HG03196 (cell line): ENCODE results near the gene RPL11.
A peak's percentile ranks its signal among the peaks of the same experiment; 100 is the strongest.
"Not testable (repeated sequence)": the region's sequence is repeated elsewhere in the genome, so short reads cannot be mapped to it uniquely, and the experiment has no call there.

ENCODE experiments used
- ATAC-seq: cut with Tn5 transposase; IDR thresholded peaks from one replicate; pipeline ENCODE4 v1.9.1; 2021; ENCODE audit not compliant: unreplicated experiment

RPL11 gene

DNA sequence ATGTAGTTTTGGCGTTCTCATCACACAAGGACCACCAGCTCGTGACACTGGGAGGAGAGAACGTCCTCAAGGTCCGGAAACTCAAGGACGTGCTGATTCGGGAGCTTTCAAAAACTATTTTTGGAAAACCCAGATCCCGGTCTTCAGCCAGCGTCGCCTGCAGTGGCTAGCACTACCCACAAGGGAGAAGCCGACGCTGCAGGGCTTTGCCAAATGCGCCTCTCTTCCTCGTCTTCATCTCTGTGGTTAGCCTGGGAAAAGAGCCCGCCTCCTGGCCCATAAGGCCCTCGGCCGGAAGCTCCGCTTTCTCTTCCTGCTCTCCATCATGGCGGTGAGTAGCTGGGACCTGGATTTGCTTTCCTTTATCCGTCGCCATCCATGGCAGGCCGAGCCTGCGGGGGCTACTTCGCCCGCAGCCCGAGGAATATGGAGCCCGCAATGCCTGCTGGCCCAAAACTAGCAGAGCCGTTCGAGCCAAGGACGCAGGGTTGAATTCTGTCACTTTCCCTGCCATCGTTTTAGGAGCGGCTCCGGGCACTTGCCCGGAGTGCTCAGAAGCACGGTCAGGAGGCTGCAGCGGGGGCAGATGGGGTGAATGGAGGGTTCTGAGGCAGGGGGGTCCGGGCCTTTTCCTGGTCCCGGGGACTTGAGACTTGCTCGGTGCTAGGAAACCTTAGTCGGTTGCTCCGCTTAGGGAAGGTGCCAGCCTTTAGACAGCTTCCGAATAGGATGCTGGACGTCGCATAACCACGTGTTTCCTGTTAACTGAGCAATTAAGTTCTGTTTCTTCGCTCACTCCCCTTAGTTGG, at the start of gene RPL11:
TSS of gene RPL11 (plus strand) at position 308 of the 809 bp plus-strand sequence. CDS start at position 326, 18 bp downstream.
- ATAC-seq, result peak; percentile 88

DNA sequence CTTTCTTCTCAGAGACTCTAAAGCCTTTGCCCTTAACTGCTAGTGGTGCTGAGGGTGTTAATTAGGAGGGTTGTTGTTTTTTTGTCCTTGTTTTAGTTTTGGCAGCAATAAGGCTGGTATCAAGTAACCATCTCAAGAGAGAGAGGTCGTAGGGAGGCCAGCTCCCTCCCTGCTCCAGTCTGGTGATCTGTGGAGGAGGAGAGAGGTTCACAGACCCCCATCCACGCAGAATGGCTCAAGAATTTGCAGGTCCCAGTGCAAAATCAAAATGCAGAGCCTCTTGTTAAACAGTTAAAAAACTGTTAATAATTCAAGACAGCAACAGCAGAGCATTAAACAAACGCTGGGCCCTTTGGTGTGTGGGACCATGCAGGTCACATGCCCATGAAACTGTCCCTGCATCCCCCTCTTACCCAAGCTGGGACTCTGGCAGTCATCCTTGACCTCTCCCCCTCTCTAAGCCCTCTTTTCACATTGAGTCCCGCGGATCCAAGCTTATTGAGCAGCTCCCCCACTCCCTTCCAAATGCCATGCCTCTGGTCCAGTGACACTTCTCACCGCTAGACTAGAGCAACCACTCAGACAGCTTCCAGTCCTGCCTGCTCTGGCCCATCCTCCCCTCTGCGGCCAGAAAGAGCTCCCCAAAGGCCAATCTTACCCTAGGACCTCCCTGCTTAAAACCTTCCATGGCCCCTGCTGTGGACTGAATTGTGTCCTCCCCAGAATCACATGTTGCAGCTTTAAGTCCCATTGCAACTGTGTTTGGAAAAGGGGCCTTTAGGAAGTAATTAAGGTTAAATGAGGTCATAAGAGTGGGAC, 47.7 kb upstream of the RPL11 start:
- ATAC-seq, result no peak

DNA sequence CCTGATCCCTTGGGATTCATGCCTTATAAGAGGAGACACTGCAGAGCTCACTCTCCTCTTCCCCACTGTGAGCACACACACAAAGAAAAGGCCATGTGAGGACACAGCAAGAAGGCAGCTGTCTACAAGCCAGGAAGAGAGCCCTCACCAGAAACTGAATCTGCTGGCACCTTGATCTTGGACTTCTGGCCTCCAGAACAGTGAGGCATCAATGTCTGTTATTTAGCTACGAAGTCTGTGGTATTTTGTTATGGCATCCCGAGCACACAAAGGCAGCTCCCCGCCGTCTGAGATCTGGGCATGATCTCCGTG, 47.1 kb upstream of the RPL11 start:
- ATAC-seq, result no peak

DNA sequence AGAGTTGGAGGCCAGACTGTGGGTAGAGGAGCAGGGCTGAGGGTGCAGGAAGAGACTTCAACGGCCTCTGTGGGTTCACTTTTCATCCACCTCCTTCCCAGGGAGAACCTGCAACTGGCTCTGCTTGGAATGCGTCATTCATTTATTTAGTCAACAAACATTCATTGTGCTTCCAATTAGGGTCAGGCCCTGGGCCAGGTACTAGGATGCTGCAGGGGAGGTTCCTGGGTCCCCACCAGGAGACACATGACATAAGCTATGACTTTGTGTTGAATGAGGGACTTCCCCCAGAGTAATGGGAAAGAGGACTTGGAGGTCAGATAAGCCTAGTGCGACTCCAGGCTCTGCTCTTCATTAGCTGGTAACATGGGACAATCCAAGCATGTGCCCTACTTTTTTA, 46.3 kb upstream of the RPL11 start:
- ATAC-seq, result no peak

- no peak for ATAC-seq
These were observed 45.5 kb upstream of the RPL11 start for GRCh38 chr1:23646091-23646490.

DNA sequence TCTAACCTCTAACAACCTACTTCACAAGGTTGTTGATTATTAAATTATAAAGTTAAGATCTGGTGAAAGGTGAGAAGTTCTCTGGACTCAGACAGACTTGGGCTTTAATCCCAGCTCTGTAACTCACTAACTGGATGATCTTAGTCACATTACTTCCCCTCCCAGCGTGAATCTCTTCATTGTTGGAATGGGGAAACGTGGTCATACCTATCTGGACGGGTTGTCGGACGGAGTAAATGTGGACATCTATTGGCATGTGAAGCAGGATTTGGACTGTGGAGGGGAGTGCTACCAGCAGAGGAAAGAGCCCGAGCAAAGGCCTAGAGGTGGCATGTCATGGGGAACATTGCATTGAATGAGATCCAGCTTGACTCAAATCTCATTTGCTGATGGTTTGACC, 45.1 kb upstream of the RPL11 start:
- ATAC-seq, result no peak

GRCh38 chr1:23648576-23648975, 43.0 kb upstream of the RPL11 start:
- no peak for ATAC-seq

DNA sequence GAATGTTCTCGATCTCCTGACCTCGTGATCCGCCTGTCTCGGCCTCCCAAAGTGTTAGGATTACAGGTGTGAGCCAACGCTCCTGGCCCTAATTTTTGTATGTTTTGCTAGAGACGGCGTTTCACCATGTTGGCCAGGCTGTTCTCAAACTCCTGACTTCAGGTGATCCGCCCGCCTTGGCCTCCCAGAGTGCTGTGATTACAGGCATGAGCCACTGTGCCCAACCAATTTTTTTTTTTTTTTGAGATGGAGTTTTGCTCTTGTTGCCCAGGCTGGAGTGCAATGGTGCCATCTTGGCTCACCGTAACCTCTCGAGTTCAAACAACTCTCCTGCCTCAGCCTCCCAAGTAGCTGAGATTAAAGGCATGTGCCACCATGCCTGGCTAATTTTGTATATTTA, 42.4 kb upstream of the RPL11 start:
- ATAC-seq, result not testable (repeated sequence)

DNA sequence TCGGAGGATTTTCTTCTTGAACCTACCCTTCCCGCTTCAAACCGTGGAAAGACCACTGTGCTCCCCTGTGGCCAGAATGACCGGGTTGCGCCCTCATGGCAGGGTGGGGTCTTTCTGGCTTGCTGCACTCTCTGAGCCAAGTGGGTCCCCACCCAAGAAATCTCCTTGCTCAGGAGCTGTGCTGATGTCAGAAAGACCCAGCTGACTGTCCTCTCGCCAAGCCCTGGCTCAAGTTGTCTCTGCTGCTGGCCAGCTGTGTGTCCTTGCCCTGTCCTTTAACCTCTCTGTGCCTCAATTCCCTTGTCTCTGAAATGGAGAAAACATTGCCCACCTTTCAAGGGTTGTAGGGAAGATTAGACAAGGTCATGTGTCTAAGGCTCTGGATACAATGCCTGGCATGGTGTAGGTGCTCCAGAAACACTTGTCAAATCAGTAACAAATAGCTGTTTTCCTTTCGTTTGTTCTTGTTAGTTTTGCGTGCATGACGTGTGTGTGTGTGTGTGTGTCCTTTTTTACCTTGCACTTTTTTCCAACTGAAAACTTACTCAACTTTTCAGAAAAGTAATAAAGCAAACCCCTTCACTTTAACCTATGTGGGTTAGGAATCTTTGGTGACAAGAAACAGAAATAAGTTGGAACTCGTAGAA, 41.1 kb upstream of the RPL11 start:
- no peak for ATAC-seq

DNA sequence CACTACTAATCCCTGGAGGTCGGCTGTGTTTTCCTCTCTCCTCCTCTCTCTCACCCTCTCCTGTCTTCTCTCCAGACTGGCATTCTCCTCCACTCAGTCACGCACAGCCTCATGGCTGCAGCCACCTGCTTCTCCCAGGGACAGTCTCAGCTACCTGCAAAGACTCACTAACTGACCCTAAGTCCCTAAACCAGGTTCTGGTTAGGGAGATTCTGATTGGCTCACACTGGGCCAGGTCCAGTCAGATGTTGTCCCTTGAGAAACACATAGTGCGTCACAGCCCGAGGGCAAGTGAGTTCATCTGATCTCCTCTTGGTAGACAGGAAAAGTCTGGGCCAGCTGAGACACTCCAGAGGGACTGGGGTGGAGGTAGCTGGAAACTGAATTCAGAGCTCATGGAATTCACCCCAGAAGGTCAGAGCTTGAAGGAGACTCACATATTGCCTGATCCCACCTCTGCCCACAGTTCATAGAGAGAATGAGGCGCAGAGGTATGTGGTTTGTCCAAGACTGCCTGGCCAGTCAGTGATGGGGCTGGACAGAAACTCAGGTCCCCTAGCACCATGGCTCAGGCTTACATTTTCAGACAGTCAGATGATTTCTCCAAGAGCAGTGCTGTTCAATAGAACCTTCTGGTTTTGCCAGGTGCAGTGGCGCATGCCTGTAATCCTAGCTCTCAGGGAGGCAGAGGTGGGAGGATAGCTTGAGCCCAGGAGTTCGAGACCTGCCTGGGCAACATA, 40.4 kb upstream of the RPL11 start:
- ATAC-seq, result no peak

DNA sequence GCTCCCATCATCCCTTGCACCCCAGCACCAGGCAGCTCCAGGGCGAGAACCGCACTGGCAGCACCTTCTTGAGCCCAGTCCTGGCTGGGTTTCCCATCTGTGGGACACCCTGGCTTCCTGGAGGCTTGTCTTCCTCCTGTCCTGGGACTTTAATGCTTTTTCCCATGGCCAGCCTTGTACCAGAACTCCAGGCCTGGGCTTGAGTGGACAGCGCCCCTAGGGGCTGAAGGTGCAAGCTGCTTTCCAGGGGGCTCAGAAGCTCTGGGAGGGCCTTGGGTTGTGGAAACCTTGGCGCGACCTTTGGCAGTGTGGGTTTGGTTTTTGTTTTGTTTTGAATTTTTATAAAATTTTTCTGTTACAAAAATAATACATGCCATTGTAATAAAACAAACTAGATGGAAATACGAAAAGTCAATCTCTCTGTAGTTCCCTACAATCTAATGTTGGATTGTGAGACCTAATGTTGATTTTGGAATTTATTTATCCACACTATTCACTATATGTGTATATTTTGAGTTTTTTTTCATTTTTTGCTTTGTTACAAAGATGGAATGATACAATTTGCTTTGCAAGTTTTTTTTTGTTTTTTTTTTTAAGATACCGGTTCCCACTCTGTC, 33.8 kb upstream of the RPL11 start:
- no peak for ATAC-seq

DNA sequence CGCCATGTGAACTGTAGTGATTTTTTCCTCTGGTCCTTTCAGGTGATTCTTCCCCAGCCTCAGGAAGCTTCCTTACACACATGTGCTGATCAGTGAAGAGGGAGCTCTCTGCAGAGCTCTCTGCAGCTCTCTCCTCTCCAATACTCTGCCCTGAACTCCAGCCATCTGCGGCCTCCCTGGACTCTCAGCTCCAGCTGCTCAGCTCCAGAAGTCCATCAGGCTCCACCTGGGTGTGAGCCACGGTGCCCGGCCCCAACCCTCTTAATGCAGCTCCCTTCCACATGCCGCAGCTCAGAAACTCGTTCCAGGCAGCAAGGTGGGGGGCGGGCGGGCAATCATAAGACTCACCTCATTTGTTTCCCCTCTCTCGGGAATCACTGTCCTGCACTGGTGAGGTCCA, 30.9 kb upstream of the RPL11 start:
- no peak for ATAC-seq

- no peak for ATAC-seq
These were observed 29.7 kb upstream of the RPL11 start for GRCh38 chr1:23661887-23662286.

DNA sequence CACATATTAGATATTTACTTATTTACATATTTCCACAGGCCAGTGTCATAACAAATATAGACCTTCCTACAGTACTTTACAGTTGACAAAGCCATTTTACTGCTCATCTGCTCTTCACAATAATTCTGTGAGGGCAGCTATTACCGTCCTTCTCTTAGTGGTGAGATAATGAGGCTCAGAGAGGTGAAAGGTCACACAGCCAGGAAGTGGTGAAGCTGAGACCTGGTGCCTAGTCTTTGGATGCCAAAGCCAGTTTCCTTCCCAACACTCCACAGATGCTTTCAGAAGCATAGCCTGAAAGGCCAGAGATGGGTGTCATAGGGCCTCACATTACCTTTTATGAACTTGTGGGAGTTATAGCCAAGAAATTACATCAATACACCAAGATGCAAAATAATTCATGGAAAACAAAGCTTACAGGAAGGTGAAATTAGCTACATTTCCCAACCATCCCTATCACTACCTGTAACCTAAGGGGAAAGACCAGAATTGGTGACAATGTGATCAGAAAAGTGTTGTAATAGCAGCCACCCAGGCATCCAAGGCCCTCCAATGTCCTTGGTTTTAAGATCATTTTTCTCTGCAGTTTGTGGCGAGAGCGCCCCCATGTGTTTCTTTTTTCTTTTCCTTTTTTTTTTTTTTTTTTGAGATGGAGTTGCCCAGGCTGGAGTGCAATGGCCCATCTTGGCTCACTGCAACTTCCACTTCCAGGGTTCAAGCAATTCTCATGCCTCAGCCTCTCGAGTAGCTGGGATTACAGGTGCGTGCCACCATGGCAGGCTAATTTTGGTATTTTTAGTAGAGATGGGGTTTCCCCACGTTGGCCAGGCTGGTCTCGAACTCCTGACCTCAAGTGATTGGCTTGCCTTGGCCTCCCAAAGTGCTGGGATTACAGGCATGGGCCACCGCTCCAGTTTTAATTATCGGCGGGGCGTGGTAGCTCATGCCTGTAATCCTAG, 26.5 kb upstream of the RPL11 start:
- ATAC-seq, result no peak

- ATAC-seq, result no peak
These were observed 24.2 kb upstream of the RPL11 start for GRCh38 chr1:23667411-23667810.

GRCh38 chr1:23670709-23671108, 20.9 kb upstream of the RPL11 start:
- ATAC-seq, result no peak

- ATAC-seq, result no peak
These were observed 18.4 kb upstream of the RPL11 start for GRCh38 chr1:23673086-23673813.

GRCh38 chr1:23679815-23680214, 11.8 kb upstream of the RPL11 start:
- no peak for ATAC-seq

GRCh38 chr1:23682946-23683345, 8.7 kb upstream of the RPL11 start:
- ATAC-seq, result no peak
